ENCODE measurements around the gene L2HGDH.

Gene L2HGDH

GRCh38 chr14:50225974-50226297, 86.1 kb downstream of the L2HGDH start:
- no peak for DNase-seq

- DNase-seq, result no peak
Measured at GRCh38 chr14:50225067-50225973, 86.7 kb downstream of the L2HGDH start.

GRCh38 chr14:50222055-50222613, 89.9 kb downstream of the L2HGDH start:
- no peak for DNase-seq

- no peak for DNase-seq
Measured at GRCh38 chr14:50218501-50218900, 93.5 kb downstream of the L2HGDH start.

GRCh38 chr14:50215416-50215815, 96.6 kb downstream of the L2HGDH start:
- no peak for DNase-seq

- no peak for DNase-seq
Measured at GRCh38 chr14:50213795-50214194, 98.2 kb downstream of the L2HGDH start.

GRCh38 chr14:50212726-50213125, 99.3 kb downstream of the L2HGDH start:
- DNase-seq, result no peak

- no peak for DNase-seq
Measured at GRCh38 chr14:50210074-50210473, 102.0 kb downstream of the L2HGDH start.

GRCh38 chr14:50198499-50198898, 113.5 kb downstream of the L2HGDH start:
- DNase-seq, result no peak

- no peak for DNase-seq
Measured at GRCh38 chr14:50191499-50191898, 120.5 kb downstream of the L2HGDH start.

Measured in NCI-H526 (cell line).